NCI-H748 treated with DMSO at 0.1 percent for 48 hours (cell line): ENCODE data around the gene MANBA.

Experiments
- DNase-seq: peaks from one replicate; lab custom pipeline; 2025; lab: John Stamatoyannopoulos, UW

MANBA gene

DNA sequence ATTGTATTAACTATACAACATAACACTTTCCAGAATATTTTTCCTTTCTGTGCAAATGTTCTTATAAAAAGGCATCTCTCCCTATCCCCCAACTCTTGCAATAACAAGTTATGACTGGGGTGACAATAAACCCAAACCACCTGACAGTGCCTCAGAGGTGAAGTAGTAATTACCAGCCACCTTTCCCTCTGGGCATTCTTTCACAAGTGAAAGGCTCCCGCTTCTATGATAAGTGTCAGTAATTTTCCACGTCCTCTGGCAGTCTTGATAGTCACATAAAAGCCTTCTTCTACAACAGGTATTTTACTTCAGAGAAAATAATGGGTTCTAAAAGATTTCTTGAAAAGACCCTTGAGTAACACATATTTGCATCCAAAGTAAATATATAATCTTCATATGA lies 82.7 kb downstream of the MANBA start:
- DNase-seq = no peak

DNA sequence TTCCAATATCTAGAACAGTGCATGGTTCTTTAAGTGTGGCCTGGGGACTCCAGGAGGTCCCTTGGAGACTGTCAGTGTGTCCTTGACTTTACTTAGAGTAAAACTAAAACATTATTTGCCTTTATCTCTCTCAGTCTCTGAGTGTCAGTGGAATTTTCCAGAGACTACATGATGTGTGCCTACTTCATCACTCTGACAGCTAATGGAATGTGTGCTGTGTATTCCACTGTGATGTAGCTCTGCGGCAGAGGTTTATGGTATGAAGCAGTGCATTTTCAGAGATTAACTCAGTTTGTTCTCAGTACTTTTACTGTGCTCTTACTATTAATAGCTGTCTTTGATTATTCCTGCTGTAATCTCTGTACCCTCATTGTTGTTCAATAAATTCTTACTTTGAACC lies 85.6 kb downstream of the MANBA start:
- DNase-seq = no peak

DNA sequence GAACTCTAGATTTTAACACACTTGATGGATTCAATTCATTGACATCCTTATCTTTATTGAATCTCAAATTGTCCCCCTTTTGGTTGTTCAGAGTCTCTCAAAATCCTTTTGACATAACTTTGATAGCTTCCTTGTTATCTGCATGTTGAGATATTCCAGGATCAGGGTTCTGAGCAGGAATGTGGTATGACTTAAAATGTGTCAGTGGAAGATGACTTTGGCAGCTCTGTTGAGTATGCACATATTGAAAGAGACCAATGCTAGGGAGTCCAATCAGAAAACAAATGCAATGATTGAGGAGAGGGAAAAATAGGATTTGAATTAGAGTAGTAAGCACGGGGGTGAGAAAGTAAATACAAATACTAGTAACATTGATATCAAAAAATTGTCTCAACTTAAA lies 93.8 kb downstream of the MANBA start:
- DNase-seq = no peak

- peak; percentile 49 for DNase-seq
Measured at GRCh38 chr4:102665527-102665926, 95.2 kb downstream of the MANBA start.

- DNase-seq = no peak
Measured at GRCh38 chr4:102663073-102663472, 97.7 kb downstream of the MANBA start.

DNA sequence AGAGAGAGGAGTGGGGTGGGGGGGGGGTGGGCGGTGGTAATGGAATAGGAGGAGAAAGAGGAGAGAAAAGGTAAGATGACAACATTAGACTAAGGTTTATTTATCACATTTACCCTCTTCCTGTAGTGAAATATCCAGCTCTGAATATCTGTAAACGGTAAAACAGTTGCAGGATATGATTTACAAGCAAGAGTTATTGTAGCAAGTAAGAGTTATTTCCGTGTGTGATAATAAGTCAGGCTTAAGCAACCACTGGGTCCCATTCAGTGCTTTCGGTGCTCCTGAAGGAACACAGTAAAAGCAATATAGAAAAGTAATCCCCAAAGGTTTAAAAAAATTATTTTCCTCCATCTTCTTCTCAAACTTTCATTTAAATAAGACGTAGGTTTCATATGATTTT lies 103.6 kb downstream of the MANBA start:
- DNase-seq = no peak

DNA sequence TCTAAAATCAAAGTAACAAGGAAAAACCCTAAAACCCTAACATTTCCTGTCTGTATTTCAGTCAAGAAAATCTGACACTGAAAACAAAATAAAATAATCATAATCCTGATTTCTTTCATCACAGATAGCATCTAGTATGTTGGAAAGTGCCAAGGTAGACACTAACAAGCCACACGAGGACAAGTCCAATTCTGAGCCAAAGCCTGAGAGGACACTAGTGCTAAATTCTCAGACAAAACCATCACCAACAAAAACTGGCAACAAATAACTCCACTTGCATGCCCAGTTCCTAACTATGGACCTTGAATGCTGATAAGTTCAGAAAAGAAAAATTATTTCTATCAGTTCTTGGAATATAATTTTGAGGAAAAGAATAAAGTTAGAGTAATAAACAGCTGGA lies 113.7 kb downstream of the MANBA start:
- DNase-seq = no peak

DNA sequence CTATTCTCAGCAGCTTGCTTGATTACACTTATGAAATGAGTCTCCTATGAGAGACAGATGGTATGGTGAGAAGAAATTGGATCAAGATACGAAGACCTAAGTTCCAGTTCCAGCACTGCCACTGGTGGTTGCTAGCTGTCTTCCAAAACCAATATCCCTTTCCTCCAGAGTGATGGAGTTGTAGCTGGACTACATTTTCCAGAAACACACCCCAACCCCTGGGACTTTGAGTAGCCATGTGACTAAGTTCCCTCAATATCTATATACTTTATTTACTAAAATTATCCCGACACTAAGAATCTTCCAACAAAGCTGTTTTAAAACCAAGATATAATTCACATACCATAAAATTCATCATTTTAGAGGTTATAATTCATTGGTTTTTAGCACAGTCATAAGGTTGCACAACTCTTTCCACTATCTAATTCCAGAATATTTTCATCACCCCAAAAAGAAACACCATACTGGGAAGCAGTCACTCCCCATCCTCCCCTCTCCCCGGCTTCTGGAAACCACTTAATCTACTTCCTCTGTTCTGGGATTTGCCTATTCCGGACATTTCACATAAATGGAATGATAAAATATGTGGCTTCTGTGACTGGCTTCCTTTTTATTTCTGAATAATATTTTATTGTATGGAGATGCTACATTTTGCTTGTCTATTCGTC lies 118.0 kb downstream of the MANBA start:
- no peak for DNase-seq

- DNase-seq = no peak
Measured at GRCh38 chr4:102641793-102642192, 119.0 kb downstream of the MANBA start.

DNA sequence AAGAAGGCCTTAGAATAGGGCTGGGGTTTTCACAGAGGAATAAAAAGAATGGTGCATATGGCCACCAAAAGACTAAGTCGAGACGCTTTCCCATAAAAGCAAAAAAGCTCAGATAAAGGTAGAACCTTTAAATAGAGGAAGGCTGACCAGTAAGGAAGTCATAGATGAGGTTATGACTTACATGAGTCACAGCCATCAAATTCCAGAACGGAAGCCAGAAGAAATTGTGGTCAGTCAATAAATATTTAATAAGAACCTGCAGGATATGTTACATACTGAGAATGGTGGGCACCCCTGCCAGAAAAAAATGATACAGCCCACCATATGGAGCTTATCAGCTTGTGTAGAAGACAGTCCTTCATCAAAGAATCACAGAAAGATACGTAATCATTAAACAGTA lies 120.1 kb downstream of the MANBA start:
- DNase-seq = no peak

DNA sequence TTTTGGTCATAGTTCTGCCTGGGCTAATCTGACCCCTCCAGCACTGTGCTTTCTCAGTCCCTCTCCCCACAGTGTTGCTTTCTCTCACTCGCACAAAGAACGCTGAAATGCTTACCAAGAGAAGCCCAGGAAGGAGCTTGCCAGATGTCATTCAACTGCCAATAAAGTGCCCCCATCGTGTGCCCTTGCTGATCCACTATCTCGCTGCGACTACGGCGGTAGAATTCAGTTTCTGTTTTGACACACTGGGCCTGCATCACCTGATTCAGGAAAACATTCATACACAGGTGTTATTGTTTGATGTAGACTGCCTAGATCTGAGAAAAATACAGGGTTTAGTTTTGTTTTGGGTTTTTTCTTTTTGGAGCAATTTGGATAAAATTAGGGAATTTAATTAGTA lies 121.2 kb downstream of the MANBA start:
- DNase-seq = no peak

DNA sequence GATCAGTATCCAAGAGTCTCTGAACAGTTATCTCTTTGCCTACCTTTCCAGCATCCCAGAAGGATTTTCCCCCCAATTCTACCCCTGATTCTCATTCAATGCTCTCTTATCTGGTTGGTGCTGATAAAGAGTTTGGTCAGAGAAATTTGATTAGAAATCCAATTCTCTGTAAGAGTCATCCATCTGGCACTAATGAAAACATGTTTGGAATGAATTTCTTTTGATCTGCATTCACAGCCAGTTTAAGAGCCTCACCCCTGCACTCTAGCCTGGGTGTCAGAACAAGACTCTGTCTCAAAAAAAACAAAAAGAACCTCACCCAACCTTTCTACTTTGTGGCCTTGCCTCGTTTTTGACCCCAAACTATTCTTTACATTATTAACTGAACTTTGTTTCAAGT lies 122.1 kb downstream of the MANBA start:
- no peak for DNase-seq

- no peak for DNase-seq
Measured at GRCh38 chr4:102637391-102637790, 123.4 kb downstream of the MANBA start.

DNA sequence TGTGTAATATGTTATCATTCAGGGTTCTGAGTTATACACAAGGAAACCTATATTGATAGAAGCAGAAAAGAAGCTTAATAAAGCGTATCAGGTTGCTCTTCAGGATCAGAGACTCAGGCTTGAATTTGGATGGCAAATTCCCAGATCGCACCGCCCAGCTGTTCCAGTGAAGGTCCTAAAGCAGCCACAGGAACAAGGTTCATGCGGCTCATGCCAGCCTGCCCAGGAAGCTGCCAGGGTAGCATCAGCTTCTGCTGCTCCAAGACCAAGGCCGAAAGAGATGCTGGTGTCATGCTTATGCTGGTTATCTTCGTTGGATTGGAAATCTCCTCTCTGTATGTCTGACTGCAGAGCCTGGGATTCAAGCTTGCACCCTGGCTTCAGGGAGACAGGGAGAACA lies 127.7 kb downstream of the MANBA start:
- no peak for DNase-seq

DNA sequence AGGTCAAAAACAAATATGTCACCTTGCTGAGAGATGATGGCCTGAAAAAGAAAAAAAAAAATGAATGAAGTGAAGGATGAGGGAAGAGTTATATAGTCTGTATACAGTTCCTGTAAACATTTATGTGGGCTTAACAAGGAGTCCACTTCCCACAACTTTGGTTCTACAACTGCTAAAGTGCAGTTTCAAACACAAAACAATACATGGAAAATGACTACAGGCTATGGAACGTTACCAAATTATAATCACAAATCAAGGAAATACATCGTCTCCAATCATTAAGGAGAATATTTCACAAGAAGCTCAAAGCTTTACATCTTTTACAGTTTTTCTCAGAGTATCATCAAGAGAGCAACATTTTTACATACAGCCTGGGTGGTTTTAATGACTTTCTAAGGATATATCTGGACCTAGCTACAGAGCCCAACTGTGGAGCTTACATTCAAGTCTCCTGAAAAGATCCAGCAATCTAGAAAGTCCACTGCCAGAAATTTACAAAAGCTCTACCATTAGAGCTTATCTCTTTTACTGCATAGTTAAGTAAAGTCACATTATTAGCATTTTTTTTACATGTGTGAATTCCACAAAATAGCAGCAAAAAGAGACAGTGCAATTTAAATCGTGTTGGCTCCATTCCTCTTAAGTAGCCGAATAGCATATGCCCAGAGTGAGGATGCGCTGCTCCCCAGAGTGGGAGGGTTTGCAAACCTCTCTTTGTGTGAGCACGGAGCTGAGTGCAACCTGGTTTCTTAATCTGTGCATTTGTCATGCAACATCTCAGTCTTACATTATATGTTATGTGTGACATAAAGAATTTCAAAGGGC lies 128.3 kb downstream of the MANBA start:
- DNase-seq = no peak

DNA sequence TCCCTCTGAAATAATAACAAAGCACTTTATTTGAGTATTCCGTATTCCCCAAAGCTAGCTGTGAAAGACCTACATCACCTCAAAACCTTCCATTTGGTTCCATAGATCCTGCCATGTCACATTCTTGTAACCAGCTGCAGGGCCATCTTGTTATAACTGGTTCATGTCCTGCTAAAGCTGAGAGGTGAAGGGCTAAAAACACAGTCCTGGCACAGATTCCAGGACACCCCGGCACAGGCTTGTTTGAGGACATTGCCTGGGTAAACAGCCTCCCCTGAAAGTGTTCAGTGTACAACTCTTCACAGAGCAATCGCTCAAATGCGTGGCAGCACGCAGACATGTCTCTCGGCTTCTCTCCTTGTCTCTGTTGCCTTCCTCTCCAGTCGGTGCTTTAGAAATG lies 129.2 kb downstream of the MANBA start:
- DNase-seq = no peak

GRCh38 chr4:102629673-102630072 lies 131.1 kb downstream of the MANBA start:
- DNase-seq = no peak

GRCh38 chr4:102627831-102628523 lies 132.8 kb downstream of the MANBA start:
- DNase-seq = no peak

- DNase-seq = no peak
Measured at GRCh38 chr4:102625232-102625930, 135.4 kb downstream of the MANBA start.

DNA sequence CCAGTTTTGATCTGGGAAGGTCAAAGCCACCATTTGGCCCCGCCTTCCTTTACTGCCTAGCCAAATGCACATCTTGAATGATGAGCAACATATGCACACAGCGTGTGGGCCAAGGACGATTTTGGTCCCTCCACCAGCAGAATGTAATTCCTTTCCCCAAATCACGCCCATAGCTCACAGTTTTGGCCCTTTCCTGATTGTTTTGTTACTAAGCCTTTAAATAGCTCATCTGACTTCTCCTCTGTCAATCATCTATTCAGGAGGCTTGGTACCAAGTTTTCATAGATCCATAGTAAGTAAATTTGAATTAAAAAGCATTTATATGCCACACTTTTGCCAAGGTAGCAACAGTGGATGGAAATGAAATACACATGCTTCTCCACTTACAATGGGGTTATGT lies 136.3 kb downstream of the MANBA start:
- DNase-seq = no peak

GRCh38 chr4:102623622-102624021 lies 137.1 kb downstream of the MANBA start:
- peak; percentile 8 for DNase-seq

- DNase-seq = peak; percentile 13
Measured at GRCh38 chr4:102620697-102621497, 139.9 kb downstream of the MANBA start.
